ENCODE measurements around the gene SYCP2L.

- no peak for TF ChIP-seq CTCF (IDR thresholded peaks at IDR 0.05)
- no peak for TF ChIP-seq EZH2phosphoT487 (IDR thresholded peaks at IDR 0.05)
Observed at GRCh38 chr6:10880366-10880765, 6.5 kb upstream of the SYCP2L start.

All from neural progenitor cell (in vitro differentiated cells).